Endometrial microvascular endothelial cells (primary cell): ENCODE data around the gene RANBP3. TPM values are rescaled to one million over a fixed set of nuclear protein-coding genes. Genes with fewer than 3 reads are reported as not detected.
"Not testable (repeated sequence)": the region's sequence is repeated elsewhere in the genome, so short reads cannot be mapped to it uniquely, and the experiment has no call there.

Experiments used
- in situ Hi-C: cut with HindIII; loops from 2 replicates; pipeline ENCODE4 v1.10.0; 2017; ENCODE audit warnings: low sequenced_read_pairs, low pct_unique_long_range_greater_than_20kb; ENCODE audit errors: inconsistent ontology term
- total RNA-seq: library from RNA; depleted of rRNA; stranded (reverse); fragments of >200 nt; gene quantifications from one replicate; pipeline ENCODE4 v1.2.3, GENCODE V29; 2015; ENCODE audit errors: inconsistent ontology term

Gene RANBP3
- total RNA-seq, 1 donor from 2014 or later, result 48.9 TPM

GRCh38 chr19:5896365-5897076 lies 81.4 kb downstream of the RANBP3 start:
- in situ Hi-C loops, result no loop called here

GRCh38 chr19:5895890-5896289 lies 82.0 kb downstream of the RANBP3 start:
- in situ Hi-C loops, result no loop called here

GRCh38 chr19:5895409-5895808 lies 82.5 kb downstream of the RANBP3 start:
- in situ Hi-C loops, result no loop called here

GRCh38 chr19:5894704-5895349 lies 83.1 kb downstream of the RANBP3 start:
- in situ Hi-C loops, result no loop called here

GRCh38 chr19:5893907-5894703 lies 83.8 kb downstream of the RANBP3 start:
- in situ Hi-C loops, result no loop called here

- in situ Hi-C loops, result no loop called here
Observed at GRCh38 chr19:5893296-5893903, 84.5 kb downstream of the RANBP3 start.

GRCh38 chr19:5892772-5893275 lies 85.1 kb downstream of the RANBP3 start:
- in situ Hi-C loops, result no loop called here

GRCh38 chr19:5891938-5892771 lies 85.8 kb downstream of the RANBP3 start:
- in situ Hi-C loops, result no loop called here

- in situ Hi-C loops, result no loop called here
Observed at GRCh38 chr19:5891572-5891937, 86.4 kb downstream of the RANBP3 start.

GRCh38 chr19:5890099-5890498 lies 87.8 kb downstream of the RANBP3 start:
- in situ Hi-C loops, result no loop called here

- in situ Hi-C loops, result no loop called here
Observed at GRCh38 chr19:5889288-5889971, 88.5 kb downstream of the RANBP3 start.

- in situ Hi-C loops, result not testable (repeated sequence)
Observed at GRCh38 chr19:5884065-5884811, 93.7 kb downstream of the RANBP3 start.

- in situ Hi-C loops, result not testable (repeated sequence)
Observed at GRCh38 chr19:5883157-5883873, 94.6 kb downstream of the RANBP3 start.

GRCh38 chr19:5882421-5882968 lies 95.4 kb downstream of the RANBP3 start:
- in situ Hi-C loops, result no loop called here

GRCh38 chr19:5881543-5882299 lies 96.2 kb downstream of the RANBP3 start:
- in situ Hi-C loops, result no loop called here

- in situ Hi-C loops, result no loop called here
Observed at GRCh38 chr19:5880604-5881078, 97.3 kb downstream of the RANBP3 start.
